Amniotic stem cell (primary cell): ENCODE measurements around the gene LOXHD1.

ENCODE experiments used
- DNase-seq: peaks from one replicate; lab custom pipeline; 2025; lab: John Stamatoyannopoulos, UW

The LOXHD1 gene

GRCh38 chr18:46445522-46446313 lies 211.3 kb downstream of the LOXHD1 start:
- no peak for DNase-seq

GRCh38 chr18:46439037-46439436 lies 218.0 kb downstream of the LOXHD1 start:
- no peak for DNase-seq

DNA sequence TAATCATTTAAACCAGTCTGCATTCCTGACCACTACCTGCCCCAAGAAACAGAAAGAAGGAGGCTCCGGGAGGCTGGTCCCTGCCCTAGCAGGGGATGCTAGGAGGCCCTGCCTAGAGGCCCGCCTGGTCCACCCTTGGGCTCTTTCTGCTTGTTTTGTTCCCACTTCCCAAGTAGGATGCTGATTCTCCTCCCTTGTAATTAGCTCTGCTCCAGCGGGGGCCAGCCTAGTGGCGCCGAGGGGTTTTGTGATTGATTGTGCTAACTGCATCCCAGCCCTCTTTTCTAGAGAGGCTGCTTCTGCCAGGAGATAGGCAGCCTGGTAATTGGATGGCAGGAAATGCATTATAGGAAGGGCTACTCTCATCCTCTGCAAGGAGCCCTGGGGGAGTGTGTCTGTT lies 220.0 kb downstream of the LOXHD1 start:
- DNase-seq = no peak

DNA sequence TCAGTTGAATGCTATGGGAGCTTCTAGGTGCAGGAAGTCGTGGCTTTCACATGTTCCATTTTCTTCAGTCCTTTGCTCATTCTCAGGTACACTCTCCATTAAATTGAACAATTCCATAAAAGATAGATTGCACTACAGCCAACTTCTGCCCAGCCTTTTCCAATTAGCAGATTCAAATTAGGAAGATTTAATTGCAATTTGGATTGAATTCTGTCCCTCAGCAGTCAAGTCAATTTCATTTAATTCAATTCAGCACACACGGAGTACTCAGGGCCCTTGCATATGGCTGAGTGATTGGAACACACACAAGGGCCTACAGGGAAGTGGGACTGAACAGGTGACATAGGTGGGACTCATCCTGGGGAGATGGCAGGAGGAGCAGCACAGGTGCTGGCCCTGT lies 220.4 kb downstream of the LOXHD1 start:
- DNase-seq = no peak

DNA sequence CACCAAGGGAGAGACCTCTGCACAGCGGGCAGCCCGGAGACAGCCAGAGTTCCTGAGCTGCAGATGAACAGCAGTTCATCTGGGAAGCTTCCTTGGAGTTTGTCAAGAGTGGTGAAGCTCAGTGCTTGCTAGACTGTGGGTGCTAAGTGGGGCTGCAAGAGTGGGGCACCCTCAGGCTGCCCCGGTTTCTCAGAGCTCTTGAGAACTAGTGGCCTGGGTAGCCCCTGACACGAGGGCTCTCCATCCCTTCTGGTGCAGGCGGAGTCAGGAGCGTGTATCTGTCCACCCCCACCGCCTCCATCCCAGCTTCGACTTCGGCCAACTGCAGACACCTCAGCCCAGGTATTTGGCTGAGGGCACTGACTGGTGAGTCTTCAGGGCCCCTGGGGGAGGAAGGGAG lies 222.0 kb downstream of the LOXHD1 start:
- DNase-seq = no peak

DNA sequence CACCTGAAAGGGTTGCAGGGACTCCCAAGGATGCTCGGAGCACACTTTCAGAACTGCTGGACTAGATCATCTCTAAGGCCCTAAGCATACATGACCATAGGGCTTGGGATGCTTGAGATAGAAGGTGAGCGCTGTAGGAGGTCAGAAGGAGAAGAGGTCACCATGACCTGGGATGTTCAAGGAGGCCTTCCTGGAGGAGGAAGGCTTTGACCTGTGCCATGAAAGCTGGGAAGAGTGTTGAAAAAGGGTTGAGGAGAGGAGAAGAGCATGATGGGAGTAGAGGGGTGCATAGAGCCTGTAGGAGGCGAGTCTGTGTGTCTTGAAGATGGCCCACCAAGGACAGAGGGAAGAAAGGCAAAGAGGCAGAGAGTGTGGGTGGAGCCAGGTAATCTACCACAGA lies 222.4 kb downstream of the LOXHD1 start:
- DNase-seq = no peak

- no peak for DNase-seq
Observed at GRCh38 chr18:46433121-46433826, 223.7 kb downstream of the LOXHD1 start.

DNA sequence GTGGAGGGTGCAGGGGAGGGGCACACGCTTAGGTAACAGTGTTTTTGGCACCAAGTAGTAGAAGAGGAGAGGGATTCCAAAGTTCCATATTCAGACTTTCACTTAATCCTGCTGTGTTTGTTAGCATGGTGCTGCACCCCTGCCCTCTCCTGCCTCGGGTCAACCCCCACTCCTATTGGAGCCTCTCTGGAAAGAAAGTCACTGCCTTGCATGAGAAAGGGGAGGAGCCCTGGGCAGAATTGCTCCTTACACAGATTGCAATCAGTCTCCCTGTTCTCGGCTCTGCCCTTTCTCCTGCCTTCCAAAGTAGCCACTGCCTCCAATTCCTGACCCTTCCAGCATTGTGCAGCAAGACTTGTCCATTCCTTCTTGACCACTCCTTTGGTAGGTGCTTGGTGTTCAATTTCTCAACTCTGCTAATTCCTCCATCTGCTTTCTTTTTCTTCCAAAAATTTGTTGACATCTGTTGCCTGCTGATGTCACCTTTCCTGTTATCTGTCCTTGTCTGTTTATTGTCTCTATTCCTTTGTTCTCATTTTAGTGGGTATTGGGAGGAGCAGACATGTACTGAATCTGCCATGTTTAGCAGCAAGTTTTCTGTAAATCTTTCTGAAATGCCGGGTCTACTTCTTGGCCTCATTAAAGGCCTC lies 225.4 kb downstream of the LOXHD1 start:
- no peak for DNase-seq

- DNase-seq = no peak
Observed at GRCh38 chr18:46429649-46430224, 227.3 kb downstream of the LOXHD1 start.

DNA sequence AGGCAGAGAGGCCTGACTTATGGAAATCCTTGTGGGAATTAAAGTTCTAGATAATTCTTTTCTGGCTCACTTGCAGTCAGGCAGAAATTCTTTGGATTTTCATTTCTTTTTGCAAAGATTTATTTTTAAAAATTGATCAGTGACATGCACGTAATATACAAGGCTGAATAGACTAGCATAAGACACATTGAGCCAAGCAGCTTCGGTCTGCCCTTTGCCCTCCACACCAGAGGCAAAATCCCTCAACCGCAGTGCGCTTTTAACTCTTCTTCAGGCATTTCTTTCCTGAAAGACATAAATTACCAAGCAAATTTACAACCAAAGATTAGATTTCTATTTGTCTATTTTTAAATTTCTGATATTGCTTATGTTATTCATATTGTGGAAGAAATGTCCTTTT lies 227.9 kb downstream of the LOXHD1 start:
- DNase-seq = no peak

GRCh38 chr18:46428368-46428767 lies 228.7 kb downstream of the LOXHD1 start:
- no peak for DNase-seq

- DNase-seq = no peak
Observed at GRCh38 chr18:46427216-46427995, 229.6 kb downstream of the LOXHD1 start.
